Endothelial cell of umbilical vein (primary cell): ENCODE measurements around the gene NF2. TPM values are rescaled to one million over a fixed set of nuclear protein-coding genes. Genes with fewer than 3 reads are reported as not detected.
A peak's percentile ranks its signal among the peaks of the same experiment; 100 is the strongest.

Experiments
- BruUV-seq: library from RNA; stranded (reverse); fragments of 400-500 nt; replicated peaks from 2 replicates; lab custom pipeline; 2021; lab: Mats Ljungman, UMichigan
- CTCF ChIA-PET: fragments of 300-600, 350-600 bp; sonication (Branson Sonifier 250); formaldehyde crosslinking; loops from one replicate; lab custom pipeline; 2021; ENCODE audit warnings: antibody characterized with exemption, inconsistent platforms; lab: Charles Lee
- POLR2A ChIA-PET: fragments of 300-600, 350-600 bp; sonication (Branson Sonifier 250); formaldehyde crosslinking; loops from one replicate; lab custom pipeline; 2021; ENCODE audit warnings: antibody characterized with exemption, inconsistent platforms; lab: Charles Lee
- DNase-seq: peaks from one replicate; pipeline ENCODE4 v3.0.0-alpha.2; 2011; ENCODE audit warnings: low read depth, low spot score
- FAIRE-seq: peaks from 2 replicates; lab custom pipeline; 2011; peaks lifted over from hg19 to GRCh38; lab: Jason Lieb, UNC
- H2AFZ ChIP-seq: 2 replicates; pipeline ENCODE4 v1.6.0; 2012; ENCODE audit warnings: low read depth, low read length, control low read depth, inconsistent platforms
- H3K27ac ChIP-seq: 2 replicates; pipeline ENCODE4 v1.5.1; 2011; ENCODE audit warnings: low read depth, mild to moderate bottlenecking, control low read depth, low read length, moderate library complexity; ENCODE audit not compliant: insufficient read depth
- H3K27me3 ChIP-seq, 2 experiments: 2 replicates each; pipeline versions ENCODE4 v1.6.0 to v1.6.1; 2011; ENCODE audit warnings: low read length in 2 of 2, mixed read lengths in 1 of 2; ENCODE audit not compliant: control insufficient read depth in 2 of 2, insufficient read depth in 2 of 2
- H3K36me3 ChIP-seq, 2 experiments: 2 replicates in 1 of 2; 3 replicates in 1 of 2; pipeline ENCODE4 v1.5.1; 2011; ENCODE audit warnings: low read length in 2 of 2, mild to moderate bottlenecking in 1 of 2, moderate library complexity in 1 of 2; ENCODE audit not compliant: control insufficient read depth in 2 of 2, insufficient read depth in 2 of 2; ENCODE audit errors: extremely low read depth in 1 of 2
- H3K4me1 ChIP-seq: 3 replicates; pipeline ENCODE4 v1.5.1; 2011; ENCODE audit warnings: mild to moderate bottlenecking, low read length; ENCODE audit not compliant: control insufficient read depth, insufficient read depth; ENCODE audit errors: extremely low read depth
- H3K4me2 ChIP-seq: 2 replicates; pipeline ENCODE4 v1.6.1; 2011; ENCODE audit warnings: low read length, control low read depth, mixed read lengths; ENCODE audit not compliant: insufficient read depth
- H3K4me3 ChIP-seq, 3 experiments: fragments of 200-600 bp in 1 of 3; sonication (generic), shearing (Covaris generic) in 1 of 3; replicated peaks in 1 of 3; 2 replicates each; pipeline ENCODE4 v1.5.1; 2011 to 2016; ENCODE audit warnings: control low read depth in 3 of 3, low read length in 3 of 3, mild to moderate bottlenecking in 2 of 3, inconsistent platforms in 1 of 3, low read depth in 1 of 3, moderate library complexity in 1 of 3; ENCODE audit not compliant: insufficient read depth in 1 of 3
- H3K79me2 ChIP-seq: 2 replicates; pipeline ENCODE4 v1.6.0; 2012; ENCODE audit warnings: low read length, inconsistent platforms; ENCODE audit not compliant: control insufficient read depth, insufficient read depth
- H3K9ac ChIP-seq: replicated peaks from 2 replicates; pipeline ENCODE3; 2011; ENCODE audit warnings: low read length, control low read depth; ENCODE audit not compliant: insufficient read depth; ENCODE audit errors: extremely low read depth
- H3K9me1 ChIP-seq: replicated peaks from 3 replicates; pipeline ENCODE4 v1.6.0; 2011; ENCODE audit warnings: mild to moderate bottlenecking, low read length; ENCODE audit not compliant: control insufficient read depth, insufficient read depth; ENCODE audit errors: extremely low read depth
- H3K9me3 ChIP-seq: replicated peaks from 2 replicates; pipeline ENCODE4 v1.5.1; 2012; ENCODE audit warnings: low read length, inconsistent platforms; ENCODE audit not compliant: control insufficient read depth, insufficient read depth
- H4K20me1 ChIP-seq: replicated peaks from 2 replicates; pipeline ENCODE3; 2011; ENCODE audit warnings: mild to moderate bottlenecking, low read length; ENCODE audit not compliant: control insufficient read depth, insufficient read depth; ENCODE audit errors: extremely low read depth
- EZH2 ChIP-seq: IDR thresholded peaks from 2 replicates; pipeline ENCODE4 v1.6.1; 2012; ENCODE audit warnings: borderline replicate concordance, low read depth, mild to moderate bottlenecking, moderate library complexity, low read length, inconsistent platforms; ENCODE audit not compliant: severe bottlenecking
- FOS ChIP-seq: IDR thresholded peaks from 2 replicates; pipeline ENCODE4 v1.6.1; 2011; ENCODE audit warnings: mild to moderate bottlenecking, low read length, moderate library complexity, borderline replicate concordance; ENCODE audit not compliant: insufficient read depth
- GATA2 ChIP-seq: IDR thresholded peaks from 2 replicates; pipeline ENCODE4 v1.7.0; 2011; ENCODE audit warnings: low read depth, mild to moderate bottlenecking, moderate library complexity, mixed read lengths, low read length; ENCODE audit not compliant: insufficient read length, insufficient read depth
- JUN ChIP-seq: IDR thresholded peaks from 2 replicates; pipeline ENCODE4 v1.6.1; 2011; ENCODE audit warnings: borderline replicate concordance, low read depth; ENCODE audit not compliant: insufficient read length, insufficient read depth
- MYC ChIP-seq: IDR thresholded peaks from one replicate; pipeline ENCODE4 v1.6.1; 2011; ENCODE audit warnings: mild to moderate bottlenecking, low read depth, low read length
- POLR2A ChIP-seq: IDR thresholded peaks from 2 replicates; pipeline ENCODE4 v1.6.1; 2012; ENCODE audit warnings: low read depth, mild to moderate bottlenecking, control low read depth, low read length
- POLR2AphosphoS5 ChIP-seq: IDR thresholded peaks from 2 replicates; pipeline ENCODE4 v1.6.1; 2012; ENCODE audit warnings: low read depth, mild to moderate bottlenecking, control low read depth, low read length, moderate library complexity; ENCODE audit not compliant: insufficient read depth
- dilution Hi-C: fragments of 300-500 bp; cut with MboI; formaldehyde crosslinking; loops from one replicate; pipeline ENCODE4 v1.15.0; 2019; ENCODE audit warnings: low sequenced_read_pairs; ENCODE audit not compliant: extremely low pct_ligation_motif_present
- intact Hi-C: fragments of 100-400 bp; cut with micrococcal nuclease; formaldehyde crosslinking; loops from one replicate; pipeline ENCODE4 v1.10.0; 2022
- polyA plus RNA-seq, 4 experiments: library from polyadenylated mRNA; depleted of rRNA in 3 of 4; stranded (reverse) in 3 of 4; unstranded in 1 of 4; fragments of >200 nt; gene quantifications; 2 replicates each; pipeline versions ENCODE4 v1.2.1 to v1.2.3, GENCODE V29; 2011 to 2012; ENCODE audit warnings: missing spikeins in 1 of 4
- total RNA-seq: library from RNA; stranded (reverse); gene quantifications from 2 replicates; pipeline ENCODE4 v1.2.3, GENCODE V29; 2021
- TF ChIP-seq, protein P1 (sequence below), 2 donors: IDR thresholded peaks; 1 replicate in 1 of 2; 2 replicates in 1 of 2; pipeline ENCODE4 v1.5.1; 2011; ENCODE audit warnings: low read length in 2 of 2, mild to moderate bottlenecking in 2 of 2, moderate library complexity in 2 of 2, control low read depth in 1 of 2, inconsistent platforms in 1 of 2, low read depth in 1 of 2; ENCODE audit not compliant: insufficient read depth in 1 of 2; ENCODE audit errors: extremely low read depth in 1 of 2

NF2 gene
- total and polyA plus RNA-seq, 2 donors (not counting 3 experiments of a cell fraction or from before 2014, with no cell fraction given) = 27.8 to 115 TPM

DNA sequence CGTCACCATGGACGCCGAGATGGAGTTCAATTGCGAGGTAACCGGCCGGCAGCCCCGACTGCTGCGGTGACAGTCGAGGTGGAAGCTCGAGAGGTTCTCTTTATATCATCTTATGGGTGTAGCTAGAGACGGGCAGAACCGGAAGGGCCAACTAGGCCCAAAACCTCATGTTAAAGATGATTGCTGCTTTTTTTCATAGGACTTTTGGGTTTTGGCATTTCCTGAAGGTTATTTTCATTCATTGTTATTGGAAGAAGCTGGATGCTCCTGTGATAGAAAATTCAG, 585 bp downstream of the NF2 start:
- Histone ChIP-seq H4K20me1 (no peaks in the 10 kb centered on the region), H3K36me3 (peaks cover 0 to 3% of the 10 kb centered on the region in 2 experiments), H3K27me3 (no peaks in the 10 kb centered on the region), H3K4me1 (peaks cover 39% of the 10 kb centered on the region), H3K27ac (peak overlapping the region; percentile 86), H3K79me2 (peaks cover 52% of the 10 kb centered on the region), H3K4me2 (peak overlapping the region; percentile 99), H3K9ac (peak overlapping the region; percentile 84), H3K9me1 (no peaks in the 10 kb centered on the region), H3K4me3 (peak overlapping the region; percentile 98 to 99 (median 98)), H3K9me3 (no peaks in the 10 kb centered on the region), H2AFZ (peak overlapping the region; percentile 56)
- ChIA-PET POLR2A (interaction anchor here (0.7 to 1.7 kb wide), 2 partner anchors 19 to 803 kb away, joined by 4 to 8 read pairs; partner anchors contain the start of gene XBP1), CTCF (interaction anchor here (1.3 to 3.6 kb wide), 8 partner anchors 13 to 65 kb away, joined by 4 to 28 read pairs (median 11); partner anchors contain the start of gene THOC5)
- FAIRE-seq (peak; percentile 50), DNase-seq (peak; percentile 51)
- dilution Hi-C loops (no loop called here), intact Hi-C loops (no loop called here)
- BruUV-seq = no TSS peak
- TF ChIP-seq JUN (no peak), EZH2 (no peak), GATA2 (no peak), MYC (no peak), POLR2A (no peak), POLR2AphosphoS5 (no peak), FOS (no peak)
- TF ChIP-seq, protein P1, sequence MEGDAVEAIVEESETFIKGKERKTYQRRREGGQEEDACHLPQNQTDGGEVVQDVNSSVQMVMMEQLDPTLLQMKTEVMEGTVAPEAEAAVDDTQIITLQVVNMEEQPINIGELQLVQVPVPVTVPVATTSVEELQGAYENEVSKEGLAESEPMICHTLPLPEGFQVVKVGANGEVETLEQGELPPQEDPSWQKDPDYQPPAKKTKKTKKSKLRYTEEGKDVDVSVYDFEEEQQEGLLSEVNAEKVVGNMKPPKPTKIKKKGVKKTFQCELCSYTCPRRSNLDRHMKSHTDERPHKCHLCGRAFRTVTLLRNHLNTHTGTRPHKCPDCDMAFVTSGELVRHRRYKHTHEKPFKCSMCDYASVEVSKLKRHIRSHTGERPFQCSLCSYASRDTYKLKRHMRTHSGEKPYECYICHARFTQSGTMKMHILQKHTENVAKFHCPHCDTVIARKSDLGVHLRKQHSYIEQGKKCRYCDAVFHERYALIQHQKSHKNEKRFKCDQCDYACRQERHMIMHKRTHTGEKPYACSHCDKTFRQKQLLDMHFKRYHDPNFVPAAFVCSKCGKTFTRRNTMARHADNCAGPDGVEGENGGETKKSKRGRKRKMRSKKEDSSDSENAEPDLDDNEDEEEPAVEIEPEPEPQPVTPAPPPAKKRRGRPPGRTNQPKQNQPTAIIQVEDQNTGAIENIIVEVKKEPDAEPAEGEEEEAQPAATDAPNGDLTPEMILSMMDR (IDR thresholded peaks at IDR 0.05; ENCODE audit: extremely low read depth in 1 of 2, insufficient read depth in 1 of 2, low read depth in 1 of 2, low read length in 2 of 2) = no peak
